ENCODE results near the gene RGS16. TPM values are rescaled to one million over a fixed set of nuclear protein-coding genes. Genes with fewer than 3 reads are reported as not detected.

RGS16 gene
- total and polyA plus RNA-seq, 2 of the 13 experiments (the other 11 are each of a cell fraction or from before 2014, with no cell fraction given): not detected

GRCh38 chr1:182615468-182616129, 11.4 kb upstream of the RGS16 start (continued):
- no peak for TF ChIP-seq PAXIP1 (CRISPR knock-in tag; conservative IDR thresholded peaks at IDR 0.05)
- TF ChIP-seq TGIF2 (CRISPR knock-in tag; IDR thresholded peaks at IDR 0.05): no peak
- TF ChIP-seq ZNF740 (CRISPR knock-in tag; IDR thresholded peaks at IDR 0.05): no peak

- H3K79me2 ChIP-seq (ENCODE audit: insufficient read depth, low read length): no peaks in the 10 kb centered on the region
- in situ Hi-C loops (cut with HindIII; ENCODE audit: extremely low pct_ligation_motif_present, low pct_unique_long_range_greater_than_20kb): no loop called here
- no peak overlapping the region for H3K27ac ChIP-seq (ENCODE audit: extremely low read length, insufficient read depth, low read length)
- ChIA-PET POLR2A (no interaction called here), CTCF (ENCODE audit: low intra/inter-chr PET ratio, low total read pairs) (no interaction called here)
- H3K9ac ChIP-seq (ENCODE audit: insufficient read depth, low read depth, low read length): no peak overlapping the region
- H4K20me1 ChIP-seq (ENCODE audit: insufficient read depth, low read length): no peaks in the 10 kb centered on the region
- FAIRE-seq (no peak), DNase-seq (ENCODE audit: low spot score) (no peak), ATAC-seq (peak; percentile 81)
- H3K36me3 ChIP-seq (replicated peaks in 1 of 2; ENCODE audit: control insufficient read depth in 1 of 2, insufficient read depth in 2 of 2, low read length in 2 of 2): no peaks in the 10 kb centered on the region
- no peaks in the 10 kb centered on the region for H3K9me3 ChIP-seq (ENCODE audit: low read length)
- no peak overlapping the region for H2AFZ ChIP-seq (ENCODE audit: low read length)
- H3K4me1 ChIP-seq (ENCODE audit: insufficient read depth, low read length): 0 out of 2 replicates have a peak, but pooled peaks cover 7% of the 10 kb centered on the region
- BruUV-seq (replicated peaks): no TSS peak
- H3K4me2 ChIP-seq (ENCODE audit: low read depth, low read length): peak overlapping the region; percentile 62
- peak overlapping the region; percentile 0 to 66 (median 19); a peak in 4 of 6 replicates for H3K4me3 ChIP-seq (replicated peaks in 1 of 3; ENCODE audit: insufficient read depth in 1 of 3, low read depth in 2 of 3, low read length in 3 of 3)
- intact Hi-C loops (cut with micrococcal nuclease; ENCODE audit: unreplicated experiment): no loop called here
- WGBS (ENCODE audit: low lambda C conversion rate): 4% methylated on average over 11 of the region's 56 CpGs
- H3K27me3 ChIP-seq (ENCODE audit: control insufficient read depth in 1 of 2, insufficient read depth in 2 of 2, low read length in 2 of 2): peaks cover 5 to 56% of the 10 kb centered on the region in 2 experiments
- TF ChIP-seq ZNF513 (CRISPR knock-in tag; conservative IDR thresholded peaks at IDR 0.05): no peak
- TF ChIP-seq MTF2 (CRISPR knock-in tag; IDR thresholded peaks at IDR 0.05; ENCODE audit: borderline replicate concordance): peak; percentile 45; the same call in 1 of the 2 replicates
- peak; percentile 79 for TF ChIP-seq HNRNPLL (IDR thresholded peaks at IDR 0.05; ENCODE audit: low read depth, low read length, poor library complexity, severe bottlenecking)
- peak; percentile 66 for TF ChIP-seq ZNF687 (CRISPR knock-in tag; IDR thresholded peaks at IDR 0.05)
- peak; percentile 22; the same call in 1 of the 2 replicates for TF ChIP-seq ZFP91 (CRISPR knock-in tag; IDR thresholded peaks at IDR 0.05; ENCODE audit: borderline replicate concordance)
Observed at GRCh38 chr1:182614796-182615454, 10.7 kb upstream of the RGS16 start.
